Fibroblast of the aortic adventitia (primary cell): ENCODE data around the gene ROBO3. TPM values are rescaled to one million over a fixed set of nuclear protein-coding genes. Genes with fewer than 3 reads are reported as not detected.

Source experiments
- DNase-seq: peaks from one replicate; pipeline ENCODE4 v3.0.0-alpha.2; 2010; ENCODE audit warnings: low read depth
- H3K4me3 ChIP-seq: 2 replicates; pipeline ENCODE4 v1.5.1; 2011; ENCODE audit warnings: low read depth, mild to moderate bottlenecking, control low read depth, low read length, moderate library complexity
- CTCF ChIP-seq: IDR thresholded peaks from 2 replicates; pipeline ENCODE4 v1.5.1; 2011; ENCODE audit warnings: mild to moderate bottlenecking, low read length, control low read depth, inconsistent platforms; ENCODE audit not compliant: insufficient read depth
- total RNA-seq: library from RNA; depleted of rRNA; stranded (reverse); fragments of >200 nt; gene quantifications from 2 replicates; pipeline ENCODE4 v1.2.3, GENCODE V29; 2012; ENCODE audit warnings: low replicate concordance

ROBO3 gene
- total RNA-seq, 1 donor, result 13.6 TPM

GRCh38 chr11:124829986-124830385, 35.2 kb upstream of the ROBO3 start:
- no peak overlapping the region for H3K4me3 ChIP-seq
- DNase-seq, result peak; percentile 29
- TF ChIP-seq CTCF, result no peak

DNA sequence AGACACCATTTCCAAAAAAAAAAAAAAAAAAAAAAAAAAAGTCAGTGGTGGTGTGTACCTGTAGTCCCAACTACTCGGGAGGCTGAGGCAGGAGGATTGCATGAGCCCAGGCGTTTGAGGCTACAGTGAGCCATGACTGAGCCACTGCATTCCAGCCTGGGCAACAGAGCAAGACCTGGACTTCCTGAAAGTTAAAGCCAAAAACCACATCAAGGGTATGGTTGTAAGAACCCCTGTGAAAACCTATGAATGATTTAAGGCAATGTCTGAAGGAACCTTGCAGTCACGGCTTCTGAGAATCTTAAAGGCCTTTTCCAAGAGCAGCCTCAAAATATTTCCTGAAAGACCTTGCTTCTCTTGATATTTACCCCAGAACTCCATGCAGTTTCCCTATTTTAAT, 34.5 kb upstream of the ROBO3 start:
- DNase-seq, result no peak
- no peak overlapping the region for H3K4me3 ChIP-seq
- TF ChIP-seq CTCF, result no peak

DNA sequence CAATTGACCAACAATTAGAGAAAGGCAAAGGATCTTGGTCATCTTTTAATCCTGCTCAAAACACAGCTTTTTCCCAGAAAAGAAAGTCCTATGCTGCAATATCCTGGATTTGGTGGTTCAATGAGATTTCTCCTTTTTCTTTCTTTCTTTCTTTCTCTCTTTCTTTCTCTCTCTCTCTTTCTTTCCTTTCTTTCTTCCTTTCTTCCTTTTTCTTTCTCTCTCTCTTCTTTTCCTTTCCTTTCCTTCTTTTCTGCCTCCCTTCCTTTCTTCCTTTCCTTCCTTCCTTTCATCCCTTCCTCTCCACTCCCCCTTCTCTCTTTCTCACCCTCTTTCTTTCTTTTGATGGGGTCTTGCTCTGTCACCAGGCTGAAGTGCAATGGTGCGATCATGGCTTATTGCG, 33.3 kb upstream of the ROBO3 start:
- H3K4me3 ChIP-seq, result no peak overlapping the region
- TF ChIP-seq CTCF, result no peak
- no peak for DNase-seq

GRCh38 chr11:124832571-124832970, 32.7 kb upstream of the ROBO3 start:
- no peak overlapping the region for H3K4me3 ChIP-seq
- DNase-seq, result no peak
- no peak for TF ChIP-seq CTCF

GRCh38 chr11:124834526-124835180, 30.6 kb upstream of the ROBO3 start:
- no peak for DNase-seq
- H3K4me3 ChIP-seq, result no peak overlapping the region
- TF ChIP-seq CTCF, result no peak

DNA sequence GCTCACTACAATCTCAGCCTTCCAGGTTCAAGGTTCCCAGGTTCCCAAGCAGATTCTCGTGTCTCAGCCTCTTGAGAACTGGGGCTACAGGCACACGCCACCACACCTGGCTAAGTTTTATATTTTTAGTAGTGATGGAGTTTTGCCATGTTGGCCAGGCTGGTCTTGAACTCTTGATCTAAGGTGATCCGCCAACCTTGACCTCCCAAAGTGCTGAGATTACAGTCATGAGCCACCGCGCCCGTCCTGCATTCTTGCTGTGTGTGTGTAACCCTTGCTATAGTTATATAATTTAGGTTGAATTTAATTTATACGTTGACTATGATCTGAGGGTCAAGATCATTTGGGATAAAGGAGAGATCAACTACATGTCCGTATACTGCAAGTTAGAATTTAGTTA, 29.3 kb upstream of the ROBO3 start:
- H3K4me3 ChIP-seq, result no peak overlapping the region
- no peak for DNase-seq
- no peak for TF ChIP-seq CTCF

DNA sequence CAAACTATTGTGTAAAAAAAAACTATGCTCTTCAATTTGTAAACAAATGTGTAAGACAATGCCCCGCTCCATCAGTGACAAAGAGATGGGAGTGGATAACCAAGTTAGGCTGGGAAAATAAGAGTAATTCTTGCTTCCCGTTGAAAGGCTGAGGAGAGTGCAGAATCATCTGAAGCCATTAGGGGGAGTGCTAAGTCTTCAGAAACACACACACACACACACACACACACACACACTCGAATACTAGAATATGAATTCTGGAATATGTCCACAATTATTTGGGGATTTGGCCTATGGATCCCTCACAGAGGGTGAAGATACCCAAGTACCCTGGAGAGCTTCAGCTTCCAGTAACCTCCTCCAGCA, 27.8 kb upstream of the ROBO3 start:
- H3K4me3 ChIP-seq, result no peak overlapping the region
- DNase-seq, result peak; percentile 92
- TF ChIP-seq CTCF, result peak; percentile 85
